Stimulated activated CD8-positive, alpha-beta memory T cell treated with anti-CD3 and anti-CD28 coated beads, Interleukin-4, amount 100 ng/mL, for 24 hours (primary cell): ENCODE data around the gene CEP192.
"Not testable (repeated sequence)": the region's sequence is repeated elsewhere in the genome, so short reads cannot be mapped to it uniquely, and the experiment has no call there.

Experiments
- DNase-seq: peaks from one replicate; pipeline ENCODE4 v3.0.0-alpha.2; 2020; ENCODE audit warnings: low read depth

CEP192 gene

DNA sequence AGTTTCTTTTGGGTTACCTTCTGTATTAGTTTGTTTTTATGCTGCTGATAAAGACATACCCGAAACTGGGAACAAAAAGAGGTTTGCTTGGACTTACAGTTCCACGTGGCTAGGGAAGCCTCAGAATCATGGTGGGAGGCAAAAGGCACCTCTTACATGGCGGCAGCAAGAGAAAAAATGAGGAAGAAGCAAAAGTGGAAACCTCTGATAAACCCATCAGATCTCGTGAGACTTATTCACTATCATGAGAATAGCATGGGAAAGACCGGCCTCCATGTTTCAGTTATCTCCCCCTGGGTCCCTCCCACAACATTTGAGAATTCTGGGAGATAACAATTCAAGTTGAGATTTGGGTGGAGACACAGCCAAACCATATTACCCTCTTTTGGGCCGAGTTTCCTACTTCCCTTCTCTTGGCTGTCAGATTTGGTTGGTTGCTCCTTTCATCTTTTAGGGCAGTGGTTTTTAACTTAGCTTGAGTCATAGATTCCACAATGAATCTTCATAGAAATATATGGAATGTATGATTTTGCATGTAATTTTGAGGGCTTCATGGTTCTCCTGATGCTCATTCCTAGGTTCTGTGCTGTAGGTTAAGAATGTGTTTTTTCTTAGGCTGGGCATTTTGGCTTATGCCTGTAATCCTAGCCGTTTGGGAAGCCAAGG is 44.2 kb downstream of the CEP192 start:
- no peak for DNase-seq

DNA sequence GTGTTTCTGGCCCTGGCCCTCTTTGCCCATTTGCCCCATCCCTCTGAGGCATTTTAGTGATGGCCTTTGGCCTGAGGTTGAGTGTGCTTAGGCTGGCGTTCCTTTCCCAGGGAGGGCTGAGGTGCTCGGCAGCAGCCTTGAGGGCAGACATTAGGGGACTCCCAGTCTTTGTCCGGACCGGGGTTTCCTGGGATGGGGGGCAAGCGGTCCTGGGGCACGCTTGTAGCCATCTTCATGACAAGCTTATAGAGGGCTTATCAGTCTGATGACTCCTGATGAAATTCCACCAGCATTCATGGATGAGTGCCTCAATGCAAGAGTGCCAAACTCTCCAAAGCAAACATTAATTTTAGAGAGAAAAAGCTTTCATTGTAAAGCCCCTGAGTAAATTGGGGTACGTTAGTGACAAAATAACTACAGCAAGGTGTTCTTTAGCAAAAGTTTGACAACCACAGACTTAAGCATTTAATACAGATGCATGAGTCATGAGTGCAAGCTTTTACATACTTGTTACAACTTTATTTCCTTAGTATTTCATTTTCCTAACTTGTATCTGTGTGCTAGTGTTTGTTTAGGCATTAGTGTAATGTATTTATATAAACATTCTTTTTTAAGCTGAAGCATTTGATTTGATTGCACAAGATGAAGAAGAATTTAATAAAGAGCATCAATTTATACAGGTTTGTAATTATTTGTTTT is 45.6 kb downstream of the CEP192 start:
- no peak for DNase-seq

DNA sequence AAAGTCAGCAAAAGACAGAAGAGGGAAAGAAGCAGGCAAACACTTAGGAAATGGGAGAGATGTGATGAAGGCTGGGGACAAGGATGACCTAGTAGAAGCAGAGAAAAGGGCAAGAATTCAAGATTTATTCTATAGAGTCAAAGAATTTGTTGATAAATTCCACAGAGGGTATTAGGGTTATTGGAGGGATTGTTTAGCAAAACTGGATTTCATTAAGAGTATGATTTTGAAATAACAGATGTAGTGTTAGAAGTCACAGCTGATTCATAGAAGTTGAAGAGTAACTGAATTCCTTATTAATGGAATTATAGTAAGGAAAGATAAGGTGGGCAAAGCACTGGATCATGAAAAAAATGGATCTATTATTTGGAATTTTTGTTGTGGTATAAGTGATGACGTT is 48.6 kb downstream of the CEP192 start:
- no peak for DNase-seq

DNA sequence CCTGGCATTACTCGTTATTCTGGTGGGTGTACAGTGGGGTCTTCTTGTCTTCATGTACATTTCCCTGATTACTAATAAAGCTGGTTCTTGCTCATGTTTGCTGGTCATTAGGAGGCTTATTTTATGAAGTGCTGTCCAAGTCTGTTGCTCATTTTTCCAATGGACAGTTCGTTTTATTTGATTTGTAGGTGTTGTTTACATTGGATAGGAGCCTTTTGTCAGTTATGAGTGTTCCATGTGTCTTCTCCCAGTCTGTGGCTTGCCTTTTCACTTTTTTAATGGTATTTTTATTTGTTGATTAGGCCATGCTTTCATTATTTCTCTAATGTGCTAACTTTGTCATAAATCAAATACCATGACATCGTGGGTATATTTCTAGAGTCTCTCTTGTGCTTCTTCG is 51.9 kb downstream of the CEP192 start:
- no peak for DNase-seq

DNA sequence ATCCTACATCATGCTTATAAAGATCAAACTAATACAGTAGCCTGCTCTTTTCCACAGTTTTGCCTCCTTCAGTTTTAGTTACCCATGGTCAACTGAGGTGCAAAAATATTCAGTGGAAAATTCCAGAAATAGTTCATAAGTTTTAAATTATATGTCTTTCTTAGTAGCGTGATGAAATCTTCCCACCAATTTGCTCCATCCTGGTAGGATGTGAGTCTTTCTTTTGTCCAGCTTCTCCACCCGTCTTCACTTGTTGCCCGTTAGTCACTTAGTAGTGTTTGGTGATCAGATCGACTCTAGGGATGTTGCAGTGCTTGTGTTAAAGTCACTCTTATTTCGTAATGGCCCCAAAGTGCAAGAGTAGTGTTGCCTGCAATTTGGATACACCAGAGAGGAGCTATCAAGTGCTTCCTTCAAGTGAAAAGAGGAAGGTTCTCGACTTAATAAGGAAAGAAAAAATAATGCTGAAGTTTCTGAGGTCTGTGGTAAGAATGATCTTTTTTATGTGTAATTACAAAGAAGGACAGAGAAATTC is 57.0 kb downstream of the CEP192 start:
- no peak for DNase-seq

DNA sequence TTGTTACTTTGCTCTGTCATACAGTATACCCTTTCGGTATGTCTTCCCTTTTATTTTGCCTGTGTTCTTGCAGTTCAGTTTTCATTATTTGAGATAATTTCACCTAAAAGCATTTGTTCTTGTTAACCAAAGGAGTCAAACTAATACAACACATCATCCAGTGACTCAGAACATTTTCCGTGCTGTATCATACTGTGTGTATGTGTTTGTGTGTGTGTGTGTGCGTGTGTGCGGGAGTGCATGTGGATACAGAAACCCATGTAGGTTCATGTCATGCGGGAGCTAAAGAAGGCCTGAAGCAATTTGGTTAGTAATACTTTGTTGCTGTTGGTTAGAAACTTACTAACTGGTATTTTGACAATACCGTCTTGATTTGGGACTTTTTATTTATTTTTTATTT is 60.0 kb downstream of the CEP192 start:
- no peak for DNase-seq

DNA sequence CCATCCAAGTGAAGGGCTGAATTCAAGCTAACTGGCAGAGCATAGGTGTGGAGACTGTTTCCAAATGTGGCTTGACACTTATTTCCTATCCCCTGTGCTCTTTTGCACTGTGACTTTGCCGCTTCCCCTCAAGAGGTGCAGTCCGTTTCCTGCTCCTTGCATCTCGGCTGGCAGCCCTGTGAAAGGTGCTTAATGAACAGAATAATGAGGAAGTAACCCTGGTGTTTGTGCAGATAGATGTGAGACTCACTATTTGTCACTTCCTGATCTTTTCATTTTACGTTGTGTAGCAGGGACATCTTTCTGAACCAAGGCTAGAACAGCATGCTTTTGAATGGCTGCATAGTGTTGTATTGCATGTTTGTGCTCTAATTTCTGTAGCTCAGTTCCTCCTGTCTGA is 60.8 kb downstream of the CEP192 start:
- DNase-seq = no peak

DNA sequence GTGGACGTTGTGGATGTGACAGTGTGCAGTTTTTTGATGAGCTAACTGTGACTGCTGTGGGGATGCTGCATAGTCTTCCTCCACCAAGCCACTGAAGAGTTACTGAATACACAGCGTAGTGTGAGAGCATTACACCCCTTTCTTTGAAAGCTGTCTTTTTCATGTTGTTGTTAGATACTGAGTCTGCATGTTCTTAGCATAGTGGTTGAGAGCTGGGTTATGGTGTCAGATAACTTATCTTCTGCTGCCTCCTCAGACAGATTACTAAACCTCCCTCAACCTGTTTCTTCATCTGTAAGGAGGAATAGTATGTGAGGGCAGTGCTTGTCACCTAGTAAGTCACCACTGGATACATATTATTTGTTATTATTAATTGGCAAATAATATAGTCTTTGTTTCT is 63.2 kb downstream of the CEP192 start:
- no peak for DNase-seq

DNA sequence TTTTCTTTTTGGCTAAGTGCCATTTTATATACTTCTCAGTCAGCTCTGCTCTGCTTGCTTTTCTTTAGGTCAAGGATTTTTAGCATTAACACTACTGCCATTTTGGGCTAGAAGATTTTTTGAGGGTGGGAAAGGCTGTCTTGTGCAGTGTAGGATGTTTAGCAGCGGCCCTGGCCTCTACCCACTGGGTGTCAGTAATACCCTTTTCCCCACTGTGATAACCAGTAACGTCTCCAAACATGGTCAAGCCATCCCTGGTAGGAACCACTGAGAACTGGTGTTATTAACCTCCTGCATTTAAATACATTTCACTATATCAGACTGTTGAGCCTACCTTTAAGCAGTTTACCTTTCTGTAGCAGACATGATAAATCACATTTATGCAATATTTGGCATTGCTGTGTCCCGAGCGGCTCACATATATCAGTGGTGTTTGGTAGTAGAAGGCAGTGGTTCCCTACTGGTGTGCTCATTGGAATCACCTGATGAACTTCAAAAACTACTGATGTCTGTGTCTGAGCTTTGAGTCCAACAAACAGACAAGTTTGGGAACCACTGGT is 70.5 kb downstream of the CEP192 start:
- DNase-seq = no peak

DNA sequence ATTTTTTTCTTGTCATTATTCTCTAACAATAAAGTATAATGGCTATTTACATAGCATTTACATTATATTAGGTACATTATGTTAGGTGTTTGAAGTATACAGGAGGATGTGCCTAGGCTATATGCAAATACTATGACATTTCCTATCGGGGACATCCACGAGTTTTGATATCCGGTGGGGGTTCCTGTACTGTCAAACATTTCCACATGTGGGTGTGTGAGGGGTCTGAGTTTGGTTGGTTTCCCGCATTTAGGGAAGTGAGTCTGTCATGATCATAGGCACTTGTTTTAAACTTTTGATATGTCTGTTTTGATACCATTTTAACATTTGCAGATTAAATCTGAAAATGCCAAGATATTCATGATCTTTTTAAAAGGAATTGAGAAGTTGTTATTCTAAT is 76.0 kb downstream of the CEP192 start:
- no peak for DNase-seq

DNA sequence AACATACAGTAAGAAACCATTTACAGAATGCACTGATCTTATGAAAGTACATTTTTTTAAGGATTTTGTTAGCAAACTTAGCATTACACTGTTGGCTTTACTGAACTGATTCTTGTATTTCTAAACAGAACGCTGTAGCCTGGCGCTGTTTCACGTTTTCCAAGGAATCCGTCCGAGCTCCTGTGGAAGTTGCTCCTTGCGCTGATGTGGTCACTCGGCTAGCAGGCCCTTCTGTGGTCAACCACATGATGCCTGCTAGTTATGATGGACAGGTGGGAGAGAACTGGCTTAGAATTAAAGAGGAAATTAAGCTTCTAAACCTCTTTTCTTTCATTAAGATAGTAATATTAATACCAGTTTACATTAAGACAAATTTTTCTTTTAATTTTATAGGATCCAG is 76.8 kb downstream of the CEP192 start:
- no peak for DNase-seq

DNA sequence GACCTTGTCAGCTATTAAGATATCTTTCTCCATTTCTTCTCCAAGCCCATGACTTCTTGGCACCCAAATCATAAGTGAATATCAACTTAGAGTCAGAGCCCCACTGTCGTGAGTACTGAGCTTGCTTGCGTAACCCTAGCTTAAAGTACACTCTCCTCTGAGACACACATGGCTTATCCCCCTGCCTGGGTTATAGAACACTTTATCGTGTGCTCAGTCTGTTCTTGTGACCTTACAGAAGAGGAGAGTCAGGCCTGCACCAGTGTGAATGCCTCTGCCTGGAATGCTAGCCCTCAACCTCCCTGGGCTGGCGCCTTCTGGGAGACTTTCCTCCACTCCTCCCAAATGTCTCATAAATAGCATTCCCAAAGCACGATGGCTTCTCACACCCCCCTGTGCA is 79.3 kb downstream of the CEP192 start:
- DNase-seq = no peak

DNA sequence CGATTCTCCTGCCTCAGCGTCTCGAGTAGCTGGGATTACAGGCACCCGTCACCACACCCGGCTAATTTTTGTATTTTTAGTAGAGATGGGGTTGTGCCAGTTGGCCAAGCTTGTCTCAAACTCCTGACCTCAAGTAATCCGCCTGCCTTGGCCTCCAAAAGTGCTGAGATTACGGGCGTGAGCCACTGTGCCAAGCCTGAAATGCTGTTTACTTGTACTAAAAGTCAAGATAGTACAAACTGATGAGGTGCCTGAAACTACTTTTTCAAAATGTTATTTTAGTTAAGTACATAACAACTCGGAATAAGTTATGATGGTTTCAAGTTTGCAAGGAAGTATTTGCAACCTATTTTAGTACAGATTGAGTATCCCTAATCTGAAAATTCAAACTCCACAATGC is 85.7 kb downstream of the CEP192 start:
- DNase-seq = no peak

DNA sequence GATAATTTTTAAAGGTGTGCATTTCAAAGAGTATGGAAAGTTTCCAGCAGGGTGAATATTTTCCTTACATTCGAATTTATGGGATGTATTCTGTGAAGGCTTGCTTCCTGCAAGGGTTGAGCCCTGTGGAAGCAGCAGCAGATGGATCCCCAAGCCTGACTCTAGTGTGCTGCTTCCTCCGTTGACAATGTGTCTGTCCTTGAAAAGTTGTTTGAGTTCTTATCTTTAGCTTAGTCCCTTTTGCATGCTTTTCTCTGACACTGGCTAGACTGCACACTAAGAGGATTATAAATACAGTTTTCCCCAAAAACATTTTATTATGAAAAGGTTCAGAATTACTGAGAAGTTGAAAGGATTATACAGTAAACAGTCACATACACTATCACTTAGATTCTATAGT is 86.3 kb downstream of the CEP192 start:
- no peak for DNase-seq

DNA sequence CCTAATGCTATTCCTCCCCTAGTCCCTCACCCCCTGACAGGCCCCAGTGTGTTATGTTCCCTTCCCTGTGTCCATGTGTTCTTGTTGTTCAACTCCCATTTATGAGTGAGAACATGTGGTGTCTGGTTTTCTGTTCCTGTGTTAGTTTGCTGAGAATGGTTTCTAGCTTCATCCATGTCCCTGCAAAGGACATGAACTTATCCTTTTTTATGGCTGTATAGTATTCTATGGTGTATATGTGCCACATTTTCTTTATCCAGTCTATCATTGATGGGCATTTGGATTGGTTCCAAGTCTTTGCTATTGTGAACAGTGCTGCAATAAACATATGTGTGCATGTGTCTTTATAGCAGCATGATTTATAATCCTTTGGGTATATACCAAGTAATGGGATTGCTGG is 86.9 kb downstream of the CEP192 start:
- not testable (repeated sequence) for DNase-seq

DNA sequence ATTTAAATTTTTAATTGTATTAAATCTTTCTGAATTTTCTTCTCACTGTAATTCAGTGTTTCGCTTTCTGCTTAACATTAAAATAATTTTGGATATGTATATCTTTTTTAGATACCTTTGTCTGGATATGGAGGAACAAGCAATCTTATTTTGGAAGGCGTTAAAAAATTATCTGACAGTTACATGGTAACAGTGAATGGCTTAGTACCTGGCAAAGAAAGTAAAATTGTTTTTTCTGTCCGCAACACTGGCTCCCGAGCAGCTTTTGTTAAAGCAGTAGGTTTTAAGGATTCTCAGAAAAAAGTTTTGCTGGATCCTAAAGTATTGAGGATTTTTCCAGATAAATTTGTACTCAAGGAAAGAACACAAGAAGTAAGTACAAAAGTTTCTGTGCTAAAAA is 95.7 kb downstream of the CEP192 start:
- no peak for DNase-seq

DNA sequence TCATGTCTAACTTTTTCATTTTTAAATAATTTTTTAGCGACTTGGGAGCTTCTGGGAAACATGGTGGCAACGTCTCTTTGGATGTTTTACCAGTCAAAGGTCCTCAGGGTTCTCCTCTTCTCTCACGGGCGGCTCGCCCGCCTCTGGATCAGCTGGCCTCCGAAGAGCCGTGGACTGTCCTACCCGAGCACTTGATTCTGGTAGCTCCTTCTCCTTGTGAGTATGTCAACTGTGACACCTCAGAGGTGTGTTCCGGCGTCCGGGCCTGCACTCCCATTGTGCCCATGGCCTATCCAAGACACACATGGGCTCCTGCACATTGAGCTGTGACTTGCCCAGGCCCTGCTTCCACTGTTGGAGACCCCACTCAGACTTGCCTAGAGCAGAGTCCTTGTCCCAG is 104.3 kb downstream of the CEP192 start:
- no peak for DNase-seq

DNA sequence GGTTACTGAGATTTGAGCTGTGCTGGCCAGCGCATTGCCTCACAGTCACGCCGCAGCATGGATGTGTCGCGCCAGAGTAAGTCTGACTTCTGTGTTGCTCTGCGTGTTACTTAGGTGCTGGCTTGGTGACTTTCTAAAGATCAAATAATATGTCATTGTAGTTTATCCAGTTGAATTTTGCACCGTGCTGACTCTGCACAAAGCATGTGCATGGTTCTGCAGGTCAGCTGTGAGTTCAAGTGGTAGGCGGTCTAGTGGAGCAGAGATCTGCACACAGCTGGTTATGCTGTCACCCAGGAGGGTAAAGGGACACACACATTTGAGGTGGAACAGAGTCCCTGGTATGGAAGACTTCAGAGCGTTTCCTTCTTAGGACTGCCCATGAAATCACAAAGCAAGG is 105.1 kb downstream of the CEP192 start:
- DNase-seq = no peak

DNA sequence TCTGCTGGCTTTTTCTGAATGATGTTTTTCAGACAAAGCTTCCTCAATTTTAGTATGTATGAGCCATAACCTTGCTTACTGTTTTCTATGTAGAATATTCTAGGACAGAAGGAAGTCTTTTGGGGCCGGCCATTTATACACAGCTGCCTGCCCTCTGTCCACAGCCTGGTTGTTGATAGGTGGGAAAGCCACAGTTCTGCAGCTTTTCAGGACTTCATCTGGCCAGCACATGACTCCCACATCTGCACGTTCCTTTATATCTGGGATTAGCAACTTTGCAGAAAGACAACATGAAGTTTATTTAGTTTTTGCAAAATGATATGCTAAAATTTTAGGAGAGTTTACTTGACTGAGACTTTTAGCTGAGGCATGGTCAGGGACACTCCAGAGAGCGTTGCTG is 105.6 kb downstream of the CEP192 start:
- DNase-seq = no peak

DNA sequence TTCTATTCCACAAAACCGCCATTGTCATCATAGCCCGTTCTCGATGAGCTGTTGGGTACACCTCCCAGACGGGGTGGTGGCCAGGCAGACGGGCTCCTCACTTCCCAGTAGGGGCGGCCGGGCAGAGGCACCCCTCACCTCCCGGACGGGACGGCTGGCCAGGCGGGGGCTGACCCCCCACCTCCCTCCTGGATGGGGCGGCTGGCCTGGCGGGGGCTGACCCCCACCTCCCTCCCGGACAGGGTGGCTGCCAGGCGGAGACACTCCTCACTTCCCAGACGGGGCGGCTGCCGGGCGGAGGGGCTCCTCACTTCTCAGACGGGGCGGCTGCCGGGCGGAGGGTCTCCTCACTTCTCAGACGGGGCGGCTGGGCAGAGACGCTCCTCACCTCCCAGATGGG is 106.9 kb downstream of the CEP192 start:
- DNase-seq = not testable (repeated sequence)

DNA sequence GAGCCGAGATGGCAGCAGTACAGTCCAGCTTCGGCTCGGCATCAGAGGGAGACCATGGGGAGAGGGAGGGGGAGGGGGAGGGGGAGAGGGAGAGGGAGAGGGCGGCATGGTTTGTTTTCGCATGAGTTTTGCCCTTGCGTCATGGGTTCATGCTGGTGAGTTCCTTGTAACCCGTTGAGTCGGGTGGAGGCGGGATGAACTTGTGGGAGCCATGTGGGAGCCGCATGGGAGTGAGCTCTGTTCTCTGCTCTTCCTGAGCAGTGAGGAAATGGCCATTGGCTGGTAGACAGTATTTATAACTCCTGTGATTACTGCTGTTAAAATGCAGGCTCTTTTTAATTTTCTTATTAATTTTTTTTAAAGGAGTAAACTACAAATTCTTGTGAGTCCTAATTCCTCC is 108.0 kb downstream of the CEP192 start:
- DNase-seq = no peak

DNA sequence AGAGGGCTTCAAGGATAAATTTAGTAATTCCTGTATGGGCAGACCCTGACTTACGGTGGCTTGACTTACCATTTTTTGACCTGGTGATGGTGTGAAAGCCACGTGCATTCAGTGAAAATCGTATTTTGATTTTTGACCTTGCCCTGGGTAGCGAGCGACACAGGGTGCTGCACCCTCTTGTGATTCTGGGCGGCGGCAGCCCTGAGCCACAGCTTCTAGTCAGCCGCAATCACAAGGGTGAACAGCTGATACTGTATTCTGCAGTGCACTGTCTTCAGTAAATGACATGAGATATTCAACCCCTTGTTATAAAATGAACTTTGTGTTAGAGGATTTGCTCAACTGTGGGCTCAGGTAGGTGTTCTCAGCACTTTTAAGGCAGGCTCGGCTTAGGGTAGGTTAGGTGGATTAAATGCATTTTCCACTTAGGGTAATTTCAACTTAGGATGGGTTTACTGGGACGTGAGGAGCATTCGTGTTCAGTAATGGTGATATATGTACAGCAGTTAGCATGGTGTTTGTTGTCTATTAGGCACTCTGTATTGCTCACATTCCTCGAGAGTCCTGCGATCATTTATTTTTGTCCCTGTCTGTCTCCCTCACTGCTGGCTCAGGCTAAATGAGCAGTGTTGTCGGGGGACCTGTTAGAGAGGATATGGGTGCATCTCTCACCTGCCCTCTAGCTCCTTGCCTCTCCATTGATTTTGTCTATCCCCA is 109.9 kb downstream of the CEP192 start:
- no peak for DNase-seq

DNA sequence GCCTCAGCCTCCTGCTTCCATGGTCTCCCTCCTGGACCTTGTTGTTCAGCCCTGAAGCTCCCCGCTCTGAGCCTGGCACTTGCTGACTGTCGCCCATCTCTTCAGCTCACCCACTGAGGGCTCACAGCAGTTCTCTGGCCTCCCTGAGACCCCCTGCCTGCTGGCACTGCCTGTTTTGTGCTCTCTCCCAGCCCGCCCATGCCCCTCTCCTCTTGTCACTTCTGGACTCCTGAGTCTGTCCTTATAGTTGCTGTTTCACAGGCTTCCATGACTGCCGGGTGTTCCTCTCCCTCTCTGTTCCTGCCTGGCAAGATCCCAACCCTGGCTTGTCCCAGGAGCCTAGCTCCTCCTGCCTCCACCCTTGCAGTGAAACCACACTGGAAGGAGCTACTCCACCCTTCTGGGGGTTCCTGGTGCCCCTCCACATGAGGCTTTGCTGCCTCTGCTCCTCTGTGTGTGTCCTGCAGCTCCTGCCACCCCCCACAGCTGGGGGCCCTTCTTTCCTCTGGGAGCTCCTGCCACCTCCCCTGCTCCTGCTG is 110.6 kb downstream of the CEP192 start:
- DNase-seq = no peak
